ENCODE measurements around the gene MAPK10. TPM values are rescaled to one million over a fixed set of nuclear protein-coding genes. Genes with fewer than 3 reads are reported as not detected.

Gene MAPK10
- polyA plus RNA-seq, 3 donors, result 0.36 TPM; not detected in 2

GRCh38 chr4:86389664-86390063, 29.8 kb upstream of the MAPK10 start:
- Histone ChIP-seq H3K36me3 (replicated peaks in 1 of 2; ENCODE audit: control insufficient read depth in 1 of 2, insufficient read depth in 2 of 2, low read length in 2 of 2) (no peaks in the 10 kb centered on the region), H3K4me1 (ENCODE audit: control insufficient read depth in 1 of 2, insufficient read depth in 2 of 2, low read length in 2 of 2) (no peaks in the 10 kb centered on the region), H3K4me3 (replicated peaks in 1 of 3; ENCODE audit: low read depth in 2 of 3, low read length in 3 of 3) (no peak overlapping the region), H3K4me2 (replicated peaks; ENCODE audit: extremely low read depth, low read length, poor library complexity, severe bottlenecking) (no peak overlapping the region), H2AFZ (ENCODE audit: insufficient read depth, low read depth, low read length, poor library complexity, severe bottlenecking) (no peak overlapping the region), H3K79me2 (ENCODE audit: insufficient read depth, low read length) (no peaks in the 10 kb centered on the region), H3K9me3 (replicated peaks in 1 of 2; ENCODE audit: control insufficient read depth in 1 of 2, insufficient read depth in 1 of 2, low read length in 2 of 2) (no peaks in the 10 kb centered on the region), H3K9ac (ENCODE audit: insufficient read depth, low read length, poor library complexity, severe bottlenecking) (no peak overlapping the region), H4K20me1 (ENCODE audit: insufficient read depth, low read length) (no peaks in the 10 kb centered on the region), H3K27me3 (ENCODE audit: control insufficient read depth in 2 of 2, insufficient read depth in 2 of 2, low read length in 2 of 2) (no peaks in the 10 kb centered on the region), H3K27ac (ENCODE audit: low read depth in 1 of 2, low read length in 2 of 2) (no peak overlapping the region)
- no CpG with 5 or more reads among the region's 1 CpG for WGBS (ENCODE audit: insufficient coverage)
- H3K4me1 Mint-ChIP-seq, result peaks cover 4% of the 10 kb centered on the region
- intact Hi-C loops (cut with micrococcal nuclease), result no loop called here
- no peak for DNase-seq
- no peak overlapping the region for H3K27ac Mint-ChIP-seq
- H3K27me3 Mint-ChIP-seq (ENCODE audit: low read depth in 3 of 3), result peaks cover 0 to 3% (median 0%) of the 10 kb centered on the region in 3 donors
- TF ChIP-seq CTCF (IDR thresholded peaks at IDR 0.05), result no peak
- no peaks in the 10 kb centered on the region for H3K36me3 Mint-ChIP-seq
- peaks cover 0 to 3% (median 0%) of the 10 kb centered on the region in 7 donors for H3K9me3 Mint-ChIP-seq
- no peak overlapping the region for H3K4me3 Mint-ChIP-seq

DNA sequence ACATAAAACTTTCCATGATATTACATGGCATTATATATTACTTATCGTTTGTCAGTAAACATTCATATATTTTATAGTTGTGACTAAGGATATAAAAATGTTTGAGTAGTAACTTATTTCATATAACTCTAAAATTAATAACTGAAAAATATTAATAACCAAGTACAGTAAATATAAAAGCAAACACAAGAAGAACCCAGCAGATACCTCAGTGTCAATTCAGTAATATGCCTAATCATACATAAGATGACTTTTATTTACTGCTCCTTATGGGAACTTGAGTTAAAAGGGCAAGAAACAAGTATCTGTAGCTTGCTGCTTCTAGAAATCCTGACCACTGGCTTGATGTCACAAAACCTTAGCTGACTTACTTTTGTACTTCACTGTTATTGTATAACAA, 28.4 kb upstream of the MAPK10 start:
- Histone ChIP-seq H3K4me1 (ENCODE audit: control insufficient read depth in 1 of 2, insufficient read depth in 2 of 2, low read length in 2 of 2) (no peaks in the 10 kb centered on the region), H3K9me3 (replicated peaks in 1 of 2; ENCODE audit: control insufficient read depth in 1 of 2, insufficient read depth in 1 of 2, low read length in 2 of 2) (no peaks in the 10 kb centered on the region), H3K9ac (ENCODE audit: insufficient read depth, low read length, poor library complexity, severe bottlenecking) (no peak overlapping the region), H3K4me2 (replicated peaks; ENCODE audit: extremely low read depth, low read length, poor library complexity, severe bottlenecking) (no peak overlapping the region), H3K36me3 (replicated peaks in 1 of 2; ENCODE audit: control insufficient read depth in 1 of 2, insufficient read depth in 2 of 2, low read length in 2 of 2) (no peaks in the 10 kb centered on the region), H3K27ac (ENCODE audit: low read depth in 1 of 2, low read length in 2 of 2) (no peak overlapping the region), H4K20me1 (ENCODE audit: insufficient read depth, low read length) (no peaks in the 10 kb centered on the region), H3K79me2 (ENCODE audit: insufficient read depth, low read length) (no peaks in the 10 kb centered on the region), H3K4me3 (replicated peaks in 1 of 3; ENCODE audit: low read depth in 2 of 3, low read length in 3 of 3) (no peak overlapping the region), H3K27me3 (ENCODE audit: control insufficient read depth in 2 of 2, insufficient read depth in 2 of 2, low read length in 2 of 2) (no peaks in the 10 kb centered on the region), H2AFZ (ENCODE audit: insufficient read depth, low read depth, low read length, poor library complexity, severe bottlenecking) (no peak overlapping the region)
- Mint-ChIP-seq H3K4me3 (no peak overlapping the region), H3K9me3 (peaks cover 0 to 3% (median 0%) of the 10 kb centered on the region in 7 donors), H3K27ac (no peak overlapping the region), H3K36me3 (no peaks in the 10 kb centered on the region), H3K27me3 (ENCODE audit: low read depth in 3 of 3) (peaks cover 0 to 3% (median 0%) of the 10 kb centered on the region in 3 donors), H3K4me1 (peaks cover 4% of the 10 kb centered on the region)
- WGBS (ENCODE audit: insufficient coverage), result no CpG with 5 or more reads among the region's 1 CpG
- intact Hi-C loops (cut with micrococcal nuclease), result no loop called here
- DNase-seq, result no peak
- TF ChIP-seq CTCF (IDR thresholded peaks at IDR 0.05), result no peak
